Endothelial cell of umbilical vein (primary cell): Measurements from ENCODE around the gene OSER1. TPM values are rescaled to one million over a fixed set of nuclear protein-coding genes. Genes with fewer than 3 reads are reported as not detected.
A peak's percentile ranks its signal among the peaks of the same experiment; 100 is the strongest.

ENCODE experiments used
- BruUV-seq: library from RNA; stranded (reverse); fragments of 400-500 nt; replicated peaks from 2 replicates; lab custom pipeline; 2021; lab: Mats Ljungman, UMichigan
- CTCF ChIA-PET: fragments of 300-600, 350-600 bp; sonication (Branson Sonifier 250); formaldehyde crosslinking; loops from one replicate; lab custom pipeline; 2021; ENCODE audit warnings: antibody characterized with exemption, inconsistent platforms; lab: Charles Lee
- POLR2A ChIA-PET: fragments of 300-600, 350-600 bp; sonication (Branson Sonifier 250); formaldehyde crosslinking; loops from one replicate; lab custom pipeline; 2021; ENCODE audit warnings: antibody characterized with exemption, inconsistent platforms; lab: Charles Lee
- DNase-seq: peaks from one replicate; pipeline ENCODE4 v3.0.0-alpha.2; 2011; ENCODE audit warnings: low read depth, low spot score
- FAIRE-seq: peaks from 2 replicates; lab custom pipeline; 2011; peaks lifted over from hg19 to GRCh38; lab: Jason Lieb, UNC
- H2AFZ ChIP-seq: 2 replicates; pipeline ENCODE4 v1.6.0; 2012; ENCODE audit warnings: low read depth, low read length, control low read depth, inconsistent platforms
- H3K27ac ChIP-seq: 2 replicates; pipeline ENCODE4 v1.5.1; 2011; ENCODE audit warnings: low read depth, mild to moderate bottlenecking, control low read depth, low read length, moderate library complexity; ENCODE audit not compliant: insufficient read depth
- H3K27me3 ChIP-seq, 2 experiments: 2 replicates each; pipeline versions ENCODE4 v1.6.0 to v1.6.1; 2011; ENCODE audit warnings: low read length in 2 of 2, mixed read lengths in 1 of 2; ENCODE audit not compliant: control insufficient read depth in 2 of 2, insufficient read depth in 2 of 2
- H3K36me3 ChIP-seq, 2 experiments: 2 replicates in 1 of 2; 3 replicates in 1 of 2; pipeline ENCODE4 v1.5.1; 2011; ENCODE audit warnings: low read length in 2 of 2, mild to moderate bottlenecking in 1 of 2, moderate library complexity in 1 of 2; ENCODE audit not compliant: control insufficient read depth in 2 of 2, insufficient read depth in 2 of 2; ENCODE audit errors: extremely low read depth in 1 of 2
- H3K4me1 ChIP-seq: 3 replicates; pipeline ENCODE4 v1.5.1; 2011; ENCODE audit warnings: mild to moderate bottlenecking, low read length; ENCODE audit not compliant: control insufficient read depth, insufficient read depth; ENCODE audit errors: extremely low read depth
- H3K4me2 ChIP-seq: 2 replicates; pipeline ENCODE4 v1.6.1; 2011; ENCODE audit warnings: low read length, control low read depth, mixed read lengths; ENCODE audit not compliant: insufficient read depth
- H3K4me3 ChIP-seq, 3 experiments: fragments of 200-600 bp in 1 of 3; sonication (generic), shearing (Covaris generic) in 1 of 3; replicated peaks in 1 of 3; 2 replicates each; pipeline ENCODE4 v1.5.1; 2011 to 2016; ENCODE audit warnings: control low read depth in 3 of 3, low read length in 3 of 3, mild to moderate bottlenecking in 2 of 3, inconsistent platforms in 1 of 3, low read depth in 1 of 3, moderate library complexity in 1 of 3; ENCODE audit not compliant: insufficient read depth in 1 of 3
- H3K79me2 ChIP-seq: 2 replicates; pipeline ENCODE4 v1.6.0; 2012; ENCODE audit warnings: low read length, inconsistent platforms; ENCODE audit not compliant: control insufficient read depth, insufficient read depth
- H3K9ac ChIP-seq: replicated peaks from 2 replicates; pipeline ENCODE3; 2011; ENCODE audit warnings: low read length, control low read depth; ENCODE audit not compliant: insufficient read depth; ENCODE audit errors: extremely low read depth
- H3K9me1 ChIP-seq: replicated peaks from 3 replicates; pipeline ENCODE4 v1.6.0; 2011; ENCODE audit warnings: mild to moderate bottlenecking, low read length; ENCODE audit not compliant: control insufficient read depth, insufficient read depth; ENCODE audit errors: extremely low read depth
- H3K9me3 ChIP-seq: replicated peaks from 2 replicates; pipeline ENCODE4 v1.5.1; 2012; ENCODE audit warnings: low read length, inconsistent platforms; ENCODE audit not compliant: control insufficient read depth, insufficient read depth
- H4K20me1 ChIP-seq: replicated peaks from 2 replicates; pipeline ENCODE3; 2011; ENCODE audit warnings: mild to moderate bottlenecking, low read length; ENCODE audit not compliant: control insufficient read depth, insufficient read depth; ENCODE audit errors: extremely low read depth
- EZH2 ChIP-seq: IDR thresholded peaks from 2 replicates; pipeline ENCODE4 v1.6.1; 2012; ENCODE audit warnings: borderline replicate concordance, low read depth, mild to moderate bottlenecking, moderate library complexity, low read length, inconsistent platforms; ENCODE audit not compliant: severe bottlenecking
- FOS ChIP-seq: IDR thresholded peaks from 2 replicates; pipeline ENCODE4 v1.6.1; 2011; ENCODE audit warnings: mild to moderate bottlenecking, low read length, moderate library complexity, borderline replicate concordance; ENCODE audit not compliant: insufficient read depth
- GATA2 ChIP-seq: IDR thresholded peaks from 2 replicates; pipeline ENCODE4 v1.7.0; 2011; ENCODE audit warnings: low read depth, mild to moderate bottlenecking, moderate library complexity, mixed read lengths, low read length; ENCODE audit not compliant: insufficient read length, insufficient read depth
- JUN ChIP-seq: IDR thresholded peaks from 2 replicates; pipeline ENCODE4 v1.6.1; 2011; ENCODE audit warnings: borderline replicate concordance, low read depth; ENCODE audit not compliant: insufficient read length, insufficient read depth
- MAX ChIP-seq: IDR thresholded peaks from 2 replicates; pipeline ENCODE4 v1.6.1; 2011; ENCODE audit not compliant: insufficient read depth, insufficient read length
- MYC ChIP-seq: IDR thresholded peaks from one replicate; pipeline ENCODE4 v1.6.1; 2011; ENCODE audit warnings: mild to moderate bottlenecking, low read depth, low read length
- POLR2A ChIP-seq: IDR thresholded peaks from 2 replicates; pipeline ENCODE4 v1.6.1; 2012; ENCODE audit warnings: low read depth, mild to moderate bottlenecking, control low read depth, low read length
- POLR2AphosphoS5 ChIP-seq: IDR thresholded peaks from 2 replicates; pipeline ENCODE4 v1.6.1; 2012; ENCODE audit warnings: low read depth, mild to moderate bottlenecking, control low read depth, low read length, moderate library complexity; ENCODE audit not compliant: insufficient read depth
- dilution Hi-C: fragments of 300-500 bp; cut with MboI; formaldehyde crosslinking; loops from one replicate; pipeline ENCODE4 v1.15.0; 2019; ENCODE audit warnings: low sequenced_read_pairs; ENCODE audit not compliant: extremely low pct_ligation_motif_present
- intact Hi-C: fragments of 100-400 bp; cut with micrococcal nuclease; formaldehyde crosslinking; loops from one replicate; pipeline ENCODE4 v1.10.0; 2022
- polyA plus RNA-seq, 4 experiments: library from polyadenylated mRNA; depleted of rRNA in 3 of 4; stranded (reverse) in 3 of 4; unstranded in 1 of 4; fragments of >200 nt; gene quantifications; 2 replicates each; pipeline versions ENCODE4 v1.2.1 to v1.2.3, GENCODE V29; 2011 to 2012; ENCODE audit warnings: missing spikeins in 1 of 4
- total RNA-seq: library from RNA; stranded (reverse); gene quantifications from 2 replicates; pipeline ENCODE4 v1.2.3, GENCODE V29; 2021
- TF ChIP-seq, protein P1 (sequence below), 2 donors: IDR thresholded peaks; 1 replicate in 1 of 2; 2 replicates in 1 of 2; pipeline ENCODE4 v1.5.1; 2011; ENCODE audit warnings: low read length in 2 of 2, mild to moderate bottlenecking in 2 of 2, moderate library complexity in 2 of 2, control low read depth in 1 of 2, inconsistent platforms in 1 of 2, low read depth in 1 of 2; ENCODE audit not compliant: insufficient read depth in 1 of 2; ENCODE audit errors: extremely low read depth in 1 of 2

OSER1 gene
- total and polyA plus RNA-seq, 2 donors (not counting 3 experiments of a cell fraction or from before 2014, with no cell fraction given), result 30.8 to 36.0 TPM

- Histone ChIP-seq H4K20me1 (peaks cover 1% of the 10 kb centered on the region), H3K9me1 (no peaks in the 10 kb centered on the region), H2AFZ (no peak overlapping the region), H3K4me3 (no peak overlapping the region), H3K4me2 (peak overlapping the region; percentile 43), H3K4me1 (peaks cover 28% of the 10 kb centered on the region), H3K9me3 (no peaks in the 10 kb centered on the region), H3K27ac (peak overlapping the region; percentile 95), H3K27me3 (no peaks in the 10 kb centered on the region), H3K79me2 (peaks cover 66% of the 10 kb centered on the region), H3K36me3 (peaks cover 3 to 24% of the 10 kb centered on the region in 2 experiments), H3K9ac (peak overlapping the region; percentile 29)
- no TSS peak for BruUV-seq
- DNase-seq (peak; percentile 84), FAIRE-seq (peak; percentile 60)
- CTCF ChIA-PET, result interaction anchor here (1.1 to 1.2 kb wide), 2 partner anchors 14 to 88 kb away, joined by 3 to 4 read pairs; no protein-coding TSS in a partner anchor
- TF ChIP-seq GATA2 (no peak), JUN (peak; percentile 98), FOS (peak; percentile 95), POLR2A (no peak)
- POLR2A ChIA-PET, result interaction anchor here (0.6 kb wide), 1 partner anchor 145 kb away, joined by 5 read pairs; no protein-coding TSS in a partner anchor
- dilution Hi-C loops (no loop called here), intact Hi-C loops (no loop called here)
These were observed 6.3 kb downstream of the OSER1 start for GRCh38 chr20:44204156-44204831.

- Histone ChIP-seq H3K27me3 (no peaks in the 10 kb centered on the region), H3K27ac (peak overlapping the region; percentile 95), H3K4me1 (peaks cover 19% of the 10 kb centered on the region), H2AFZ (no peak overlapping the region), H4K20me1 (no peaks in the 10 kb centered on the region), H3K79me2 (peaks cover 55% of the 10 kb centered on the region), H3K9me3 (no peaks in the 10 kb centered on the region), H3K36me3 (peaks cover 3 to 24% of the 10 kb centered on the region in 2 experiments), H3K4me2 (no peak overlapping the region), H3K9me1 (no peaks in the 10 kb centered on the region), H3K9ac (no peak overlapping the region), H3K4me3 (no peak overlapping the region)
- CTCF ChIA-PET, result interaction anchor here (0.8 to 1.8 kb wide), 3 partner anchors 13 to 123 kb away, joined by 3 to 6 read pairs (median 3); no protein-coding TSS in a partner anchor
- TF ChIP-seq POLR2A, result no peak
- TF ChIP-seq MYC, result no peak
- TF ChIP-seq GATA2, result no peak
- TF ChIP-seq EZH2, result no peak
- no peak for TF ChIP-seq JUN
- TF ChIP-seq, protein P1, sequence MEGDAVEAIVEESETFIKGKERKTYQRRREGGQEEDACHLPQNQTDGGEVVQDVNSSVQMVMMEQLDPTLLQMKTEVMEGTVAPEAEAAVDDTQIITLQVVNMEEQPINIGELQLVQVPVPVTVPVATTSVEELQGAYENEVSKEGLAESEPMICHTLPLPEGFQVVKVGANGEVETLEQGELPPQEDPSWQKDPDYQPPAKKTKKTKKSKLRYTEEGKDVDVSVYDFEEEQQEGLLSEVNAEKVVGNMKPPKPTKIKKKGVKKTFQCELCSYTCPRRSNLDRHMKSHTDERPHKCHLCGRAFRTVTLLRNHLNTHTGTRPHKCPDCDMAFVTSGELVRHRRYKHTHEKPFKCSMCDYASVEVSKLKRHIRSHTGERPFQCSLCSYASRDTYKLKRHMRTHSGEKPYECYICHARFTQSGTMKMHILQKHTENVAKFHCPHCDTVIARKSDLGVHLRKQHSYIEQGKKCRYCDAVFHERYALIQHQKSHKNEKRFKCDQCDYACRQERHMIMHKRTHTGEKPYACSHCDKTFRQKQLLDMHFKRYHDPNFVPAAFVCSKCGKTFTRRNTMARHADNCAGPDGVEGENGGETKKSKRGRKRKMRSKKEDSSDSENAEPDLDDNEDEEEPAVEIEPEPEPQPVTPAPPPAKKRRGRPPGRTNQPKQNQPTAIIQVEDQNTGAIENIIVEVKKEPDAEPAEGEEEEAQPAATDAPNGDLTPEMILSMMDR (IDR thresholded peaks at IDR 0.05; ENCODE audit: extremely low read depth in 1 of 2, insufficient read depth in 1 of 2, low read depth in 1 of 2, low read length in 2 of 2), result no peak
- TF ChIP-seq POLR2AphosphoS5, result no peak
- TF ChIP-seq MAX, result no peak
- no peak for TF ChIP-seq FOS
- BruUV-seq, result no TSS peak
- DNase-seq, result no peak
- intact Hi-C loops (no loop called here), dilution Hi-C loops (no loop called here)
- POLR2A ChIA-PET, result no interaction called here
- FAIRE-seq, result no peak
These were observed 7.4 kb downstream of the OSER1 start for GRCh38 chr20:44203161-44203560.
